Mammary epithelial cell (primary cell): ENCODE results near the gene CHAF1B.

Experiments used
- CTCF ChIP-seq, 2 donors: IDR thresholded peaks in 1 of 2; conservative IDR thresholded peaks in 1 of 2; 2 replicates each; pipeline ENCODE4 v1.5.1; 2011 to 2012; ENCODE audit warnings: inconsistent platforms in 2 of 2, low read length in 2 of 2, mild to moderate bottlenecking in 2 of 2, control low read depth in 1 of 2, low read depth in 1 of 2; ENCODE audit not compliant: insufficient read depth in 1 of 2; ENCODE audit errors: extremely low read depth in 1 of 2
- EZH2 ChIP-seq: IDR thresholded peaks from 2 replicates; pipeline ENCODE4 v1.6.1; 2012; ENCODE audit warnings: low read length, inconsistent platforms, borderline replicate concordance

DNA sequence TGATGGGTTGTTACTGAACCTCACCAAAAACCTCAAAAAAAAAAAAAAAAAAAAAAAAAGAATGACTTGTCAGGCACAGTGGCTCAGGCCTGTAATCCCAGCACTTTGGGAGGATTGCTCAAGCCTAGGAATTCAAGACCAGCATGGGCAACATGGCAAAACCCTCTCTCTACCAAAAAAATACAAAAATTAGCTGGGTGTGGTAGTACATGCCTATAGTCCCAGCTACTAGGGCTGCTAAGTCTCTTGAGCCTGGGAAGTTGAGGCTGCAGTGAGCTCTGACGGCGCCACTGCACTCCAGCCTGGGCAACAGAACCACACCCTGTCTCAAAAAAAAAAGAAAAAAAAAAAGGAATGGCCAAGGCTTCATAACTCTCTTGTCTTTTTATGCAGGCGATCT is 11.1 kb downstream of the CHAF1B start:
- TF ChIP-seq CTCF (conservative IDR thresholded peaks at IDR 0.05 in 1 of 2, IDR thresholded peaks at IDR 0.05 in 1 of 2; ENCODE audit: extremely low read depth in 1 of 2, insufficient read depth in 1 of 2, low read depth in 1 of 2, low read length in 2 of 2) = no peak
- no peak for TF ChIP-seq EZH2
